Frontal cortex (tissue), 4 donors: ENCODE results near the gene SNAP47. TPM values are rescaled to one million over a fixed set of nuclear protein-coding genes. Genes with fewer than 3 reads are reported as not detected.
A peak's percentile ranks its signal among the peaks of the same experiment; 100 is the strongest.

Experiments
- DNase-seq, 2 donors: peaks; one replicate each; pipeline ENCODE4 v3.0.0; 2012; ENCODE audit warnings: low spot score in 2 of 2
- FAIRE-seq: peaks from 2 replicates; lab custom pipeline; 2012; peaks lifted over from hg19 to GRCh38; lab: Jason Lieb, UNC
- total RNA-seq: library from RNA; depleted of rRNA; stranded (reverse); fragments of >200 nt; gene quantifications from one replicate; pipeline ENCODE4 v1.2.3, GENCODE V29; 2014
- donor health status: control.
- donor health status: control.
- donor health status: control.

SNAP47 gene
- total RNA-seq, 1 donor from 2014 or later, result 70.5 TPM

GRCh38 chr1:227747948-227748495 lies 12.8 kb downstream of the SNAP47 start:
- DNase-seq (no peak), FAIRE-seq (no peak)

GRCh38 chr1:227748496-227749182 lies 13.4 kb downstream of the SNAP47 start:
- no peak for DNase-seq
- no peak for FAIRE-seq

- FAIRE-seq (no peak), DNase-seq (no peak)
Observed at GRCh38 chr1:227749225-227749624, 14.0 kb downstream of the SNAP47 start.

GRCh38 chr1:227749916-227750710 lies 14.9 kb downstream of the SNAP47 start:
- FAIRE-seq (no peak), DNase-seq (no peak)

- no peak for FAIRE-seq
Observed at GRCh38 chr1:227753999-227754711, 18.9 kb downstream of the SNAP47 start.

GRCh38 chr1:227754958-227755357 lies 19.7 kb downstream of the SNAP47 start:
- FAIRE-seq, result no peak
- no peak for DNase-seq

More at GRCh38 chr1:227753999-227754711, 18.9 kb downstream of the SNAP47 start:
- DNase-seq, result no peak

GRCh38 chr1:227756172-227756959 lies 21.1 kb downstream of the SNAP47 start:
- no peak for FAIRE-seq
- no peak for DNase-seq

- no peak for FAIRE-seq
- DNase-seq, result no peak
Observed at GRCh38 chr1:227757781-227758180, 22.5 kb downstream of the SNAP47 start.

GRCh38 chr1:227758366-227758765 lies 23.1 kb downstream of the SNAP47 start:
- DNase-seq, result no peak
- FAIRE-seq, result no peak

GRCh38 chr1:227759341-227760300 lies 24.4 kb downstream of the SNAP47 start:
- FAIRE-seq (no peak), DNase-seq (no peak)

GRCh38 chr1:227760377-227760776 lies 25.1 kb downstream of the SNAP47 start:
- FAIRE-seq (no peak), DNase-seq (no peak)

GRCh38 chr1:227761621-227762230 lies 26.5 kb downstream of the SNAP47 start:
- FAIRE-seq, result no peak
- DNase-seq, result no peak

- FAIRE-seq (no peak), DNase-seq (peak; percentile 69 to 93)
Observed at GRCh38 chr1:227762231-227762911, 27.1 kb downstream of the SNAP47 start.

- FAIRE-seq (no peak), DNase-seq (no peak)
Observed at GRCh38 chr1:227763246-227764018, 28.2 kb downstream of the SNAP47 start.

GRCh38 chr1:227764019-227764391 lies 28.8 kb downstream of the SNAP47 start:
- no peak for FAIRE-seq

GRCh38 chr1:227765261-227766014 lies 30.2 kb downstream of the SNAP47 start:
- FAIRE-seq, result no peak

More at GRCh38 chr1:227764019-227764391, 28.8 kb downstream of the SNAP47 start:
- DNase-seq, result no peak

More at GRCh38 chr1:227765261-227766014, 30.2 kb downstream of the SNAP47 start:
- DNase-seq, result no peak
